ENCODE data around the gene MEGF11.
A peak's percentile ranks its signal among the peaks of the same experiment; 100 is the strongest.

MEGF11 gene

DNA sequence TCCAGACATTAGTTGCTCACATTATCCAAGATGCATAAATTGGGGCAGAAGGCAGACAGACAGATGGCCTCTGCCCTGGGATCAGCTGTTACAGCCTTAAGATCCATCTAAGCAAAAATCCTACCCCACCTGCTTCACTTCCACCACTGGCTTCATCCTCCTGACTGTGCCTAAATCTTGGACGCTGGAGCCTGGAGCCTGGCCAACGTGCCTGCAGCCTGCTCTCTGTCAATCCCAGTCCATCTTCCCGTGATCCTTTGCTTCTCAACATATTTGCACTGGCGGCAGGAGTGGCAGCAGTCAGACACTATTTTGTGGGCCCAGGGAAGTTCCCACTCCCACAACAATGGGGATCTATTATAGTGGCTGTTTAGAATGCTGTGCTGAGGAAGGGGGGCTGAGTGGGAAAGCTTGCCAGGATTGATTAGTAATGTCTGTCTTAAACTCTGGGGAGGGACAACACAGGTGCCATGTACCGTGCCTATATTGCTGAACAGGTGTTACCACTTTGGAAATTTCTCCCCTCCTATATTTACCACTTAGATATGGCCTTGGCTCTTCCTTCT, 121.2 kb downstream of the MEGF11 start:
- WGBS (ENCODE audit: extremely low coverage, insufficient coverage, low lambda C conversion rate): no CpG with 5 or more reads among the region's 5 CpGs
- Histone ChIP-seq H3K27me3 (ENCODE audit: insufficient read depth, low read length, poor library complexity) (no peaks in the 10 kb centered on the region), H2BK120ac (ENCODE audit: low read depth, low read length) (no peak overlapping the region), H4K8ac (ENCODE audit: low read depth, low read length) (no peak overlapping the region), H3K23ac (ENCODE audit: low read length) (peak overlapping the region; percentile 18), H3K79me2 (ENCODE audit: control insufficient read depth, insufficient read depth, low read length) (no peaks in the 10 kb centered on the region), H3K79me1 (ENCODE audit: low read length) (no peaks in the 10 kb centered on the region), H2AK5ac (ENCODE audit: low read length) (peak overlapping the region; percentile 36), H4K5ac (ENCODE audit: low read length) (no peak overlapping the region), H3K56ac (ENCODE audit: low read length) (peak overlapping the region; percentile 1), H3K27ac (ENCODE audit: low read depth, low read length) (no peak overlapping the region), H3K4me2 (ENCODE audit: low read length) (no peak overlapping the region), H3K4me3 (ENCODE audit: low read length) (no peak overlapping the region), H2BK5ac (ENCODE audit: low read length) (no peak overlapping the region), H3K4ac (ENCODE audit: low read depth, low read length) (no peak overlapping the region), H3K4me1 (ENCODE audit: control insufficient read depth, low read depth, low read length) (no peaks in the 10 kb centered on the region), H2BK15ac (replicated peaks; ENCODE audit: low read depth) (no peak overlapping the region), H3K18ac (ENCODE audit: low read length) (no peak overlapping the region), H3K36me3 (ENCODE audit: control insufficient read depth, insufficient read depth, low read length) (no peaks in the 10 kb centered on the region), H3K9ac (ENCODE audit: low read length) (no peak overlapping the region)
- no peak for DNase-seq

DNA sequence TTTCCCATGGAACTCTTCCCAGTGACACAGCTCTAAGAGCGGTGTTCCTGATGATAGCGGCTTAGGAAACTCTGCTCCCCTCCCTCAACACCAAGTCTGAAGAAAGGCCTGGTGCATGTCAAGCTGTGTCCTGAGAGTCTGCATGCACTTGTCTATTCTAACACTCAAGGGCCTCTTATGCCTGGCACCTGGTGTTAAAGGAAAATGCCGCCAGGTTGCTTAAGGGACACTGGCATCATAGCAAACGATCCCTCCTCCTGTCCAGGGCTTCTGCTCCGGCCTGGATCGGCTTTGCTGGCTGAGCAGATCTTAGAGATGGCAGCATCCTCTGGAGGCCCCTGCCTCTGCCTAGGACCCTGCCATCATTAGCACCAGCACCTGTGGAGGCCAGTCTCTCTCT, 121.7 kb downstream of the MEGF11 start:
- peak overlapping the region; percentile 18 for H3K23ac ChIP-seq (ENCODE audit: low read length)
- no peaks in the 10 kb centered on the region for H3K36me3 ChIP-seq (ENCODE audit: control insufficient read depth, insufficient read depth, low read length)
- no peak overlapping the region for H3K4me2 ChIP-seq (ENCODE audit: low read length)
- H3K9ac ChIP-seq (ENCODE audit: low read length): no peak overlapping the region
- H3K18ac ChIP-seq (ENCODE audit: low read length): no peak overlapping the region
- H3K4me3 ChIP-seq (ENCODE audit: low read length): no peak overlapping the region
- no peak for DNase-seq
- no peaks in the 10 kb centered on the region for H3K79me1 ChIP-seq (ENCODE audit: low read length)
- H4K5ac ChIP-seq (ENCODE audit: low read length): no peak overlapping the region
- H3K4me1 ChIP-seq (ENCODE audit: control insufficient read depth, low read depth, low read length): no peaks in the 10 kb centered on the region
- H4K8ac ChIP-seq (ENCODE audit: low read depth, low read length): no peak overlapping the region
- H3K79me2 ChIP-seq (ENCODE audit: control insufficient read depth, insufficient read depth, low read length): no peaks in the 10 kb centered on the region
- no peak overlapping the region for H2BK15ac ChIP-seq (replicated peaks; ENCODE audit: low read depth)
- H3K27ac ChIP-seq (ENCODE audit: low read depth, low read length): no peak overlapping the region
- no CpG with 5 or more reads among the region's 6 CpGs for WGBS (ENCODE audit: extremely low coverage, insufficient coverage, low lambda C conversion rate)
- peak overlapping the region; percentile 1 for H3K56ac ChIP-seq (ENCODE audit: low read length)
- no peaks in the 10 kb centered on the region for H3K27me3 ChIP-seq (ENCODE audit: insufficient read depth, low read length, poor library complexity)
- no peak overlapping the region for H3K4ac ChIP-seq (ENCODE audit: low read depth, low read length)
- H2AK5ac ChIP-seq (ENCODE audit: low read length): peak overlapping the region; percentile 36
- no peak overlapping the region for H2BK120ac ChIP-seq (ENCODE audit: low read depth, low read length)
- H2BK5ac ChIP-seq (ENCODE audit: low read length): no peak overlapping the region

- Histone ChIP-seq H3K27ac (ENCODE audit: low read depth, low read length) (no peak overlapping the region), H2BK120ac (ENCODE audit: low read depth, low read length) (no peak overlapping the region), H3K23ac (ENCODE audit: low read length) (no peak overlapping the region), H3K4me1 (ENCODE audit: control insufficient read depth, low read depth, low read length) (no peaks in the 10 kb centered on the region), H3K79me2 (ENCODE audit: control insufficient read depth, insufficient read depth, low read length) (no peaks in the 10 kb centered on the region), H2AK5ac (ENCODE audit: low read length) (no peak overlapping the region), H3K56ac (ENCODE audit: low read length) (no peak overlapping the region), H2BK5ac (ENCODE audit: low read length) (no peak overlapping the region), H3K9ac (ENCODE audit: low read length) (no peak overlapping the region), H3K4me3 (ENCODE audit: low read length) (no peak overlapping the region), H3K4me2 (ENCODE audit: low read length) (no peak overlapping the region), H3K36me3 (ENCODE audit: control insufficient read depth, insufficient read depth, low read length) (no peaks in the 10 kb centered on the region), H3K79me1 (ENCODE audit: low read length) (no peaks in the 10 kb centered on the region), H3K27me3 (ENCODE audit: insufficient read depth, low read length, poor library complexity) (no peaks in the 10 kb centered on the region), H2BK15ac (replicated peaks; ENCODE audit: low read depth) (no peak overlapping the region), H4K8ac (ENCODE audit: low read depth, low read length) (no peak overlapping the region), H3K18ac (ENCODE audit: low read length) (no peak overlapping the region), H3K4ac (ENCODE audit: low read depth, low read length) (no peak overlapping the region), H4K5ac (ENCODE audit: low read length) (no peak overlapping the region)
- no CpG with 5 or more reads among the region's 4 CpGs for WGBS (ENCODE audit: extremely low coverage, insufficient coverage, low lambda C conversion rate)
- DNase-seq: no peak
These were observed 122.3 kb downstream of the MEGF11 start for GRCh38 chr15:66131200-66131599.

DNA sequence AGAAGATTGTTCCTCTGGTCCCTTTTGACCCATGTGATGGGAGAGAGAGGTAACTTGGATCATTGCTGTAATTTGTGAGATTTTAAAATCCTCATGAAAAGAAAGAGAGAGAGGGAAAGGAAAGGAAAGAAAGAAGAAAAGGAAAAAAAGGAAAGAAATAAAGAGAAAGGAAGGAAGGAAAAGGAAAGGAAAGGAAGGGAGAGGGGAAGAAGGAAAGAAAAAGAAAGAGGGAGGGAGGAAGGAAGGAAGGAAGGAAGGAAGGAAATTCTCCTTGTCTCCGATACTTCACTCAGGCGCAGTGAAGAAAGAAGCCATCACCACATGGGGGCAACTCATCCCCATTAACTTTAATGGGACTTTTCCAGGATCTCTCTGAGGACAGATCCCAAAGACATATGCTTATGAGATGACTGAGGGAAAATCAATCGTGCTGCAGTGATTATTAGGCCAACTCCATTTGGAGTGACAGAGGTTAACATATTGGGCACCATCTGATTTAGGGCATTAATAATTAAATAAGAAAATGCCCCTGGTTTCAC, 123.0 kb downstream of the MEGF11 start:
- Histone ChIP-seq H4K8ac (ENCODE audit: low read depth, low read length) (no peak overlapping the region), H2BK5ac (ENCODE audit: low read length) (no peak overlapping the region), H3K4me3 (ENCODE audit: low read length) (no peak overlapping the region), H3K56ac (ENCODE audit: low read length) (no peak overlapping the region), H3K18ac (ENCODE audit: low read length) (no peak overlapping the region), H3K4me1 (ENCODE audit: control insufficient read depth, low read depth, low read length) (no peaks in the 10 kb centered on the region), H3K36me3 (ENCODE audit: control insufficient read depth, insufficient read depth, low read length) (no peaks in the 10 kb centered on the region), H3K79me1 (ENCODE audit: low read length) (no peaks in the 10 kb centered on the region), H2BK120ac (ENCODE audit: low read depth, low read length) (no peak overlapping the region), H3K27ac (ENCODE audit: low read depth, low read length) (no peak overlapping the region), H3K9ac (ENCODE audit: low read length) (no peak overlapping the region), H3K79me2 (ENCODE audit: control insufficient read depth, insufficient read depth, low read length) (no peaks in the 10 kb centered on the region), H2AK5ac (ENCODE audit: low read length) (no peak overlapping the region), H3K27me3 (ENCODE audit: insufficient read depth, low read length, poor library complexity) (no peaks in the 10 kb centered on the region), H3K4me2 (ENCODE audit: low read length) (no peak overlapping the region), H2BK15ac (replicated peaks; ENCODE audit: low read depth) (no peak overlapping the region), H3K23ac (ENCODE audit: low read length) (no peak overlapping the region), H4K5ac (ENCODE audit: low read length) (no peak overlapping the region), H3K4ac (ENCODE audit: low read depth, low read length) (no peak overlapping the region)
- no peak for DNase-seq
- WGBS (ENCODE audit: extremely low coverage, insufficient coverage, low lambda C conversion rate): no CpG with 5 or more reads among the region's 3 CpGs

- no peak for DNase-seq
- Histone ChIP-seq H3K27ac (ENCODE audit: low read depth, low read length) (no peak overlapping the region), H3K36me3 (ENCODE audit: control insufficient read depth, insufficient read depth, low read length) (no peaks in the 10 kb centered on the region), H3K56ac (ENCODE audit: low read length) (no peak overlapping the region), H3K18ac (ENCODE audit: low read length) (no peak overlapping the region), H3K9ac (ENCODE audit: low read length) (no peak overlapping the region), H2BK120ac (ENCODE audit: low read depth, low read length) (no peak overlapping the region), H3K27me3 (ENCODE audit: insufficient read depth, low read length, poor library complexity) (no peaks in the 10 kb centered on the region), H3K4me2 (ENCODE audit: low read length) (no peak overlapping the region), H4K8ac (ENCODE audit: low read depth, low read length) (no peak overlapping the region), H3K4me3 (ENCODE audit: low read length) (no peak overlapping the region), H3K4ac (ENCODE audit: low read depth, low read length) (no peak overlapping the region), H4K5ac (ENCODE audit: low read length) (no peak overlapping the region), H3K23ac (ENCODE audit: low read length) (no peak overlapping the region), H3K79me1 (ENCODE audit: low read length) (no peaks in the 10 kb centered on the region), H2BK15ac (replicated peaks; ENCODE audit: low read depth) (no peak overlapping the region), H3K79me2 (ENCODE audit: control insufficient read depth, insufficient read depth, low read length) (no peaks in the 10 kb centered on the region), H2BK5ac (ENCODE audit: low read length) (no peak overlapping the region), H2AK5ac (ENCODE audit: low read length) (no peak overlapping the region), H3K4me1 (ENCODE audit: control insufficient read depth, low read depth, low read length) (no peaks in the 10 kb centered on the region)
- no CpG with 5 or more reads among the region's 7 CpGs for whole genome bisulfite sequencing (ENCODE audit: extremely low coverage, insufficient coverage, low lambda C conversion rate)
These were observed 124.0 kb downstream of the MEGF11 start for GRCh38 chr15:66129586-66129985.

- whole genome bisulfite sequencing (ENCODE audit: extremely low coverage, insufficient coverage, low lambda C conversion rate): no CpG with 5 or more reads among the region's 8 CpGs
- H3K27me3 ChIP-seq (ENCODE audit: insufficient read depth, low read length, poor library complexity): no peaks in the 10 kb centered on the region
- H3K27ac ChIP-seq (ENCODE audit: low read depth, low read length): no peak overlapping the region
These were observed 125.4 kb downstream of the MEGF11 start for GRCh38 chr15:66128116-66128680.

More at GRCh38 chr15:66128116-66128680, 125.4 kb downstream of the MEGF11 start:
- no peak overlapping the region for H4K8ac ChIP-seq (ENCODE audit: low read depth, low read length)
- H3K79me2 ChIP-seq (ENCODE audit: control insufficient read depth, insufficient read depth, low read length): no peaks in the 10 kb centered on the region
- no peak for DNase-seq
- no peak overlapping the region for H2BK5ac ChIP-seq (ENCODE audit: low read length)
- H3K79me1 ChIP-seq (ENCODE audit: low read length): no peaks in the 10 kb centered on the region
- H3K4me1 ChIP-seq (ENCODE audit: control insufficient read depth, low read depth, low read length): no peaks in the 10 kb centered on the region
- no peak overlapping the region for H3K56ac ChIP-seq (ENCODE audit: low read length)
- no peak overlapping the region for H3K4me3 ChIP-seq (ENCODE audit: low read length)
- no peak overlapping the region for H4K5ac ChIP-seq (ENCODE audit: low read length)
- no peaks in the 10 kb centered on the region for H3K36me3 ChIP-seq (ENCODE audit: control insufficient read depth, insufficient read depth, low read length)
- peak overlapping the region; percentile 50 for H3K23ac ChIP-seq (ENCODE audit: low read length)
- H3K4me2 ChIP-seq (ENCODE audit: low read length): no peak overlapping the region
- H2BK15ac ChIP-seq (replicated peaks; ENCODE audit: low read depth): no peak overlapping the region
- H3K9ac ChIP-seq (ENCODE audit: low read length): no peak overlapping the region
- no peak overlapping the region for H2AK5ac ChIP-seq (ENCODE audit: low read length)
- no peak overlapping the region for H3K18ac ChIP-seq (ENCODE audit: low read length)
- no peak overlapping the region for H3K4ac ChIP-seq (ENCODE audit: low read depth, low read length)
- no peak overlapping the region for H2BK120ac ChIP-seq (ENCODE audit: low read depth, low read length)
